ENCODE measurements around the gene CFAP74. TPM values are rescaled to one million over a fixed set of nuclear protein-coding genes. Genes with fewer than 3 reads are reported as not detected.

CFAP74 gene
- total and polyA plus RNA-seq, 2 donors (not counting 3 experiments of a cell fraction or from before 2014, with no cell fraction given): not detected

- H3K4me1 ChIP-seq (ENCODE audit: control insufficient read depth, extremely low read depth, insufficient read depth, low read length): no peaks in the 10 kb centered on the region
- TF ChIP-seq POLR2A (IDR thresholded peaks at IDR 0.05; ENCODE audit: low read depth, low read length) (no peak), GATA2 (IDR thresholded peaks at IDR 0.05; ENCODE audit: insufficient read depth, insufficient read length, low read depth, low read length) (no peak), MYC (IDR thresholded peaks at IDR 0.05; ENCODE audit: low read depth, low read length) (no peak), POLR2AphosphoS5 (IDR thresholded peaks at IDR 0.05; ENCODE audit: insufficient read depth, low read depth, low read length) (no peak), CTCF (IDR thresholded peaks at IDR 0.05; ENCODE audit: extremely low read depth in 1 of 2, insufficient read depth in 1 of 2, low read depth in 1 of 2, low read length in 2 of 2) (no peak), EZH2 (IDR thresholded peaks at IDR 0.05; ENCODE audit: borderline replicate concordance, low read depth, low read length, severe bottlenecking) (no peak), MAX (IDR thresholded peaks at IDR 0.05; ENCODE audit: insufficient read depth, insufficient read length) (no peak), FOS (IDR thresholded peaks at IDR 0.05; ENCODE audit: borderline replicate concordance, insufficient read depth, low read length) (no peak), JUN (IDR thresholded peaks at IDR 0.05; ENCODE audit: borderline replicate concordance, insufficient read depth, insufficient read length, low read depth) (no peak)
- H2AFZ ChIP-seq (ENCODE audit: low read depth, low read length): no peak overlapping the region
- CTCF ChIA-PET: no interaction called here
- H4K20me1 ChIP-seq (replicated peaks; ENCODE audit: control insufficient read depth, extremely low read depth, insufficient read depth, low read length): no peaks in the 10 kb centered on the region
- H3K9me3 ChIP-seq (replicated peaks; ENCODE audit: control insufficient read depth, insufficient read depth, low read length): no peaks in the 10 kb centered on the region
- no peak overlapping the region for H3K4me2 ChIP-seq (ENCODE audit: insufficient read depth, low read length)
- H3K4me3 ChIP-seq (replicated peaks in 1 of 3; ENCODE audit: insufficient read depth in 1 of 3, low read depth in 1 of 3, low read length in 3 of 3): no peak overlapping the region
- no peaks in the 10 kb centered on the region for H3K36me3 ChIP-seq (ENCODE audit: control insufficient read depth in 2 of 2, extremely low read depth in 1 of 2, insufficient read depth in 2 of 2, low read length in 2 of 2)
- dilution Hi-C loops (cut with MboI; ENCODE audit: extremely low pct_ligation_motif_present, low sequenced_read_pairs) (no loop called here), intact Hi-C loops (cut with micrococcal nuclease) (no loop called here)
- no peaks in the 10 kb centered on the region for H3K79me2 ChIP-seq (ENCODE audit: control insufficient read depth, insufficient read depth, low read length)
- no peak for FAIRE-seq
- H3K9ac ChIP-seq (replicated peaks; ENCODE audit: extremely low read depth, insufficient read depth, low read length): no peak overlapping the region
- POLR2A ChIA-PET: no interaction called here
- H3K27me3 ChIP-seq (ENCODE audit: control insufficient read depth in 2 of 2, insufficient read depth in 2 of 2, low read length in 2 of 2): no peaks in the 10 kb centered on the region
- no peaks in the 10 kb centered on the region for H3K9me1 ChIP-seq (replicated peaks; ENCODE audit: control insufficient read depth, extremely low read depth, insufficient read depth, low read length)
- no TSS peak for BruUV-seq (replicated peaks)
- no peak overlapping the region for H3K27ac ChIP-seq (ENCODE audit: insufficient read depth, low read depth, low read length)
- DNase-seq (ENCODE audit: low read depth, low spot score): no peak
Measured at GRCh38 chr1:2037314-2037979, 33.9 kb upstream of the CFAP74 start.

Data from endothelial cell of umbilical vein (primary cell).